HTERT RPE-1 (cell line): ENCODE results near the gene TCF7L1.
"Not testable (repeated sequence)": the region's sequence is repeated elsewhere in the genome, so short reads cannot be mapped to it uniquely, and the experiment has no call there.

Experiments used
- in situ Hi-C: fragments of 300-500 bp; cut with MboI; formaldehyde crosslinking; loops from 4 replicates; pipeline ENCODE4 v1.14.3; 2020; ENCODE audit warnings: low sequenced_read_pairs

The TCF7L1 gene

DNA sequence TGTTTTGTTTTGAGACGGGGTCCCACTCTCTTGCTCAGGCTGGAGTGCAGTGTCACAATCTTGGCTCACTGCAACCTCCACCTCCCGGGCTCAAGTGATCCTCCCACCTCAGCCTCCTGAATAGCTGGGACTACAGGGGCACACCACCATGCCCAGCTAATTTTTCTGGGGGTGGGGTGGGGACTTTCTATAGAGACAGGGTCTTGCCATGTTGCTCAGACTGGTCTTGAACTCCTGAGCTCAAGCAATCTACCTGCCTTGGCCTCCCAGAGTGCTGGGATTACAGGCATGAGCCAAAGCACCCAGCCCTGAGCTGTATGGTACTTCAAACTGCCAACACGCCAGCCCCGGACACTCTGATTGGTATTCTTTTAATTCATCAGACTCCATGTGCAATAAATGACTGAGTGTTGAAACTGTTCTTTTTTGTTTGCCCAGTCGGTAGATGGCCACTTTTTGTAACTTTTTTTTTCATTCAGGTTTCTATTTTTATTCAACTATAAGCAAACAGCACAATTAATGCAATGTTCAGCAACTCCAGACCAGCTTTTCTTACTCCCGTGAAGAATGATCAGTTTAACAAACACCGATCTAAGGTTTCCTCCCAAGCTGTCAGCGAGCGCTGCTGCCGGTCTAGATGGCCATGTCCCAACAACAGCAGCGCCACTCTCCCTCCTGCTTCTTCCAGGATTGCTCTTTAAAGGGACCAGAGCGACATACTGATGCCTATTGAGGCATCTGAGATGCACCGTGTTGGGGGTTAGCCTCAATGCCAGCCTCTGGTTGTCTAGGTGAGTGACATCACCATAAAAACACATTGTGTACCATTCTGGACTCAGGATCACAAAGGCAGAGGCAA, 207.1 kb downstream of the TCF7L1 start:
- in situ Hi-C loops: no loop called here

DNA sequence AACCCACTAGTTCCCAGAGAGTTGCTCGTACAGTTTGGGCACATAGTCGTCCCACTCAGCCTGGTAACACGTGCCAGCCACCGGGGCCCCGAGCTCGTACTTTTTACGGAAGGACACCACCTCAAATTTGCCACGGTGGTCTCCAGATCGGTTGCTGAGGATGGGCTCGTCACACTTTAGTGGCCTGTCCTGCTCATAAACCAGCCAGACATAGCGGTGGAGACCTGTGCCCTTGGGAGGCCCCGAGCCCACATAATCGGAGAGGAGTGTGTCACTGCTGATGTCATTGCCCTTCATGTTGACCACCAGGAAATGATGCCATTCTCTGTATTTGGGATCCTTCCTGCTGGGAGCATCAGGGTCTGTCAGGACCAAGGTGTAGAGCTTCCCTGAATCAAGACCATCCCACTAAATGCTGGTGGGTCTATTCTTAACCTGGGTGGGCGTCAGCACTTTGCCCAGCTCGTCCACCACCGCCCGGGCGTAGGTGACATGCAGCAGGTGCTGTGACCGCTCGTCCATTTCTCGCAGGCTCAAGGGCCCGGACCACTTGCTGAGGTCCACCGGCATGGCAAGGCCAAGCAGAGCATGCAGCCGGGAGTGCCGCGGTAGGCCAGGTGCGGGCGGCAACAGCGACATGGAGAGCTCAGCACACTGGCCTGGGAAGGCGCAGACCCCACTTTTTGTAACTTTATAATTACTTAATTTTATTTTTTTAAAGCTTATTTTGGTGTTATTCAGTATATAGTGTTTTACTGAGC, 208.3 kb downstream of the TCF7L1 start:
- in situ Hi-C loops: no loop called here

DNA sequence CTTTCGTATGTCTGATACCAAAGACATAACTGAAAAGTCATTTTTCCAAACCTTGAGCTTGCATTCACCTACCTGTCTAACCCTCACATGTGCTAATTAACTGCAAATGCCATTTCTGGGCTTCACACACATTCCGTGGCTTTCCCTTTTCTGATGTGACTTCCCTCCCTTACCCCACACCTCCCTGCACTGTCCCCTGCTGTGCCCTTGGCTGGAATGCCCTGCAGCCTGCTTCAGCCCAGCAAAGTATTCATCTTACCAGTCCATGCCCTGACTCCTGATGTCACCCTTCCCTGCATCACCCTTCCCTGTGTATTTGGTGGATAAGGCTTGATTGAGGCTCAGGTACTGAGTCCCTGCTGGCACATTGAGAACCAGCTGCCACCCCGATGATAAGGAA, 209.0 kb downstream of the TCF7L1 start:
- in situ Hi-C loops: no loop called here

DNA sequence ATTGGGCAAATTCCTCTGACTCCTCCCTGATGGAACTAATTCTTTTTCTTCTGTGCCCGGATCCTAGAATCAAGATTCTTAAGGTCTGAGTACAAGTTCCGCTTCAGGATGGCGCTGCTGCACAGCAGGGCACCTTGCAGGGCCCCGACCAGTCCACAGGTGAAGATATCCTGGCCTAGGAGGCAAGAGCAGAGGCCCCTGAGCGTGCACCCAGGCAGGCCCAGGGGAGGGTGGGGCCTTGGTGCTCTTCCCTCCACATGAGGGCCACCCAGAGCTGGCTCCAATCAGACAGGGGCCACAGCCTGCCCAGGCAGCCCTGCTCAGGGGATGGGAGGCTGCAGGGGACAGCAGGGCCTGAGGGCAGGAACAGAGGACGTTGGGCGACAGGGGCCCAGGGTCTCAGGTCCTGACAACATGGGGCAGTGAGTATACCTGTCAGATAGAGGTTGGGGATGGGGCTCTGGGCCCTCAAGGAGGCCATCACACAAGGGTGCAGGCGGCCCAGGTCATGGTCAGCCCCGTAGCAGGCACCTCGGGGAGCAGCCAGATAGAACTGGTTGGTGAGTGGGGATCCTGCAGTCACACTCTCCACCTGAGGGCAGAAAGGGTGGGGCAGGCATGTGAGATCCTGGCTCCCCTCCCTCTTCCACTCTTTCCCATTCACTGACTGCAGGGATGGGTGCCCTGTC, 210.2 kb downstream of the TCF7L1 start:
- in situ Hi-C loops: not testable (repeated sequence)

DNA sequence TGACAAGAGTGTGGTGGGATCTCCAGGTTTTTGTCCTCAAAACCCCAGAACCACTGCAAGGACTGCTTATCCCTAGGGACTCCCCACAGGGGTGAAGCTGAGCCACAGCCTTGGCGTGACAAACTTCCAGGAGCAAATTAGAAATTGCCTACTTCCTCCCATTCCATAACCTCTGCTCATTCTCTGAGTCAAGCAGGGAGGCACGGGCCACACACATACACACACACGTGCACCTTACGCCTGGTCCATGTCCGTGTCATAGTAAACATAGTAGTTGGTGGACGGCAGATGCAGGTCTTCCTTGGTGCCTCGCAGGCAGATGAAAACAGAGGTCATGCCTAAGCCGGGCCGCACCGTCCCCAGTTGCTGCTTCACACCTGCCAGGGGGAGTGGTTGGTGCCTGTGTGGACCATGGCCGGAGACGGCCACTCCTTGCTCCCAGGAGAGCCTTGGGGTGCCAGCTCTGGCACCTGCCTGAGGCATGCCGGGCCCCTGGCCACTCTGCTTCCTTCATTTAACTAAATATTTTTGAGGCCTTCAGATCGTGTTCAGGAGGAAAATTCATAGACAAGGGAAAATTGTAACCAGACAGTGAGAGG, 211.3 kb downstream of the TCF7L1 start:
- in situ Hi-C loops: no loop called here

DNA sequence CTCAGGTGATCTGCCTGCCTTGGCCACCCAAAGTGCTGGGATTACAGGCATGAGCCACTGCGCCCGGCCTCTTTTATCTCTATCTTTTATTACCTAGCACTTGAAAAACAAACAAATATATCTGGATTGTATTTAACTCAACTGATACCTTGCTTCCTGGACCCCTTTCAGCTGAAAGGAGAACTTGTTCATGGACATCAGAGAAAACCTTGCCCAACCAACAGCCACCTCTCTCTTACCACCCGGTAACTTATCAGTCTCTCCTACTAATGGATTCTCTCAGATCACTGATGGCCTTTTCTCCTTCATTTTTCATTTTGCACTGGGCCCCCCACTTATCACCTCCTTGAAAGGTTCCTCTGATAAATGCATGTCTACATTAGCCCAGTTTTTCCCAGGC, 214.4 kb downstream of the TCF7L1 start:
- in situ Hi-C loops: no loop called here

DNA sequence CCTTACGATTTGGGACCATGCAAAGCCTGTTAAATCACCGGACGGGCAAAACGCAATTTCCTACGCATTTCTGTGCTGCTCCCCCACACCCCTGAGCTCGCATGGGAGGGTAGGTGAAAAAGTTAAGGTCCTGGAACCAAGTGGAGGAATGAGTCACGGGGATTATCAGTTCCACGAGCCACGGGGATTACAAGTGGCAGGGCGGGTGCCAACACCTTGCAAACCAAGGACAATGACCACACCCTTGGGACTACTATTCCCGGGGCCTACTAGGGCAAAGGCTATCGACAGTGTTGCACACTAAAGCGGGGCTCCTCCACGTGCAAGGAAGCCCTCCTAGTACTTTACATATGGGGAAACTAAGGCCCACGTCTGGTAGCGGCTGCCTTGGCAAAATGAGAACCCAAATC, 220.7 kb downstream of the TCF7L1 start:
- in situ Hi-C loops: no loop called here

DNA sequence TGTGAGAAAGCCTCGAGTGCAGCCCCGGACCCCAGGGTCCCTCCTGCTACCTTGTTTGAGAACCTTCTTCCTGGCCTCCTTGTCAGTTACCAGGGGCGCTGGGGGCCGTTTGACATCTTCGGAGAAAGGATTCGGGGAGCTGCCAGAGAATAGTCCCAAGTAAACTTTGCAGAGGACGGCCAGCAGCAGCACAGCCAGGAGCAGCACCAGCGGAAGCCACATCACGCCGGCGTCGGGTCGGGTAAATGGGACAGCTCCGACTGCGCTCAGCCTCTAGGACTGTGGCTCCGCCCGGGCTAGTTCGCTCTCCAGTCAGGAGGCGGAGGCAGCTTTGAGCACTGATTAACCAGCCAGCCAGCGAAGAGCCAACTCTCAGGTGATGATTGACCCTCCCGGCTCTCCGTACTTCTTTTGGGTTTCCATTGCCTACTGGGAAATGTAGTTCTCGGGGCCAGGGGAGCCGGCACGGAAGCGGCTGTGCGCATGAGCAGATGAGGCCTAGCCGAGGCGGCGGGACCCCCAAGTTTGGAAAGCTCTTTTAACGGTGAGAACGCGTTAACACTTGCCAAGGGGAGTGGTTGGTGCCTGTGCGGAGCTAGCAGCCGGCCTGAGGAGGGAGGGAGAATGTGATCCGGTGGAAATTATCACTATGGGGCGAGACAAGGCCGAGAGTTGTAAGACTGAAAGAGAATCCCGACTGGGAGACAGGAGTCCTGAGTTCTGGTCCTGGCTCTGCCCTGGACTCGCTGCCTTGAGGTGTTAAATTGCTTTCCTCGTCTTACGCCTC, 221.3 kb downstream of the TCF7L1 start, which contains the start of the genes ELMOD3 and RETSAT:
ELMOD3 (plus strand) TSS at position 484 of the 787 bp plus-strand sequence. CDS start 2,430 bp downstream, outside the sequence.
RETSAT (minus strand) TSS at position 243 of the 787 bp plus-strand sequence; CDS start at position 222, 21 bp downstream.
- in situ Hi-C loops: no loop called here

DNA sequence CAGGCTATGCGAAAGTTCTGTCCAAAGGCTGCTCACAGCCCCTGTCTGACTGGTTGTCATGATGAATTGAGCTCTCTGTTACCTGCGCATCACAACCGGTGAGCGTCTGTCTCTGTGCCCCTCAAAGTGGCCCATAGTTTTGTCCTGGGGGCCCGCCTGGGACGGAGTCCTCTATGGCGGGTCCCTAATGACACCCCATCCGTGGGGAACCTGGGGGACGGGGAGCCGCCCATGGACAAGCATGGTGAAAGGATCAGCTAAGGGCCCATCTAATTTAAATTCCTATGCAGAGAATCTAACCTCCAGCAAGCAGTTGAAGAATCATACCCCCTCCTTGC, 221.8 kb downstream of the TCF7L1 start:
- in situ Hi-C loops: no loop called here

DNA sequence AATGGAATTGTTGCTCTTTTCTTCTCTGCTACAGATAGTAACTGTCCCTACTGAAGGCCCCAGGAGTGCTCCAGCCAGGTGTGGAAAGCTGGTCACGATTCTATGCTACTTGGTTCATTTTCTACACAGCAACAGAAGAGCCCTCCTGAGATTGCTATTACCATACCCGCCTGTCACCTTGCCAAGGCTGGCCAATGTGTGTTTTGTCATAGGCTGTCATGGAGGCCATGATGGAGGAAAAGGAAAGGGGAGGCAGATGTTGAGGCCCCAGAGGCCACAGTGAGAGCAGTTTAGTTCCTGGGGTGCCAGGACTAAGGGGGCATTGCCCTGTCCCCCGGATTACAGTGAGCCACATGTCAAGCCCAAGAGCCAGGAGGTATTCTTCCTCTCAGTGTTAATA, 222.3 kb downstream of the TCF7L1 start:
- in situ Hi-C loops: no loop called here

DNA sequence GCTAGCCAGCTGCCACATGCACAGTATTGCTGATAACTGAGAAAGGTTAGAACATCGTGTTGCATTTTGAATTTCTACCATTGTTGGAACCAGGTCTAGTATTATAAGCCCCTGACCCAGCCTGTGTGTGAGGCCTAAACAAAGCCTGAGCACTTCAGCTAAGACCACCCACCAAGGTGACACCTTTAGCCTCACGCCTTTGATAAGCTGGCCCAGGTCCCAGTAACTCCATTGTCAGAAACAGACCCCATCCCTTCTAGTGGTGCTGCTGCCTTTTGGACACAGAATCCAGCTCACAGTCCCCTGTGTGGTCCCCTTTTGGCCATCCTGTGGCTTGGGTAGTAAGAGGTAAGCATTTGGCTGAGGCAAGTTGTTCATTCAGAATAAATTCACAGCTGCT, 223.0 kb downstream of the TCF7L1 start:
- in situ Hi-C loops: no loop called here

DNA sequence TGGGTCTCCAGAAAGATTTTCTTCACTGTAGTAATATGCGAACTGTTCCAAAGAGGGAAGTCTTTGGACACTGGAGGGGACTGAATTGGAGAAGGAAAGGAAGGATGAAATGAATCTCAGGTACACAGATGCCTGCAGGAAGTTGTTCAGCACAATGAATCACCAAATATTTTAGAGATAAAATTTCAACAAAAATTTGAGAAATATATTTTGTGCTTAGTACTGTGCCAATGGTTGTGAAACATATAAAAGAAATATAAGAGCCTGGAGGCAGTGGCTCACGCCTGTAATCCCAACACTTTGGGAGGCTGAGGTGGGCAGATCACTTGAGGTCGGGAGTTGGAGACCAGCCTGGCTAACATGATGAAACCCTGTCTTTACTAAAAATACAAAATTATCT, 224.5 kb downstream of the TCF7L1 start:
- in situ Hi-C loops: no loop called here
